IMR-90 (cell line): ENCODE measurements around the gene RGS17. TPM values are rescaled to one million over a fixed set of nuclear protein-coding genes. Genes with fewer than 3 reads are reported as not detected.

Source experiments
- ATAC-seq: fragments of 200-7000 bp; cut with Tn5 transposase; 2 replicates; pipeline ENCODE4 v1.9.1; 2020; ENCODE audit warnings: low read depth, mild to moderate bottlenecking, moderate library complexity
- BruUV-seq: library from RNA; stranded (reverse); fragments of 400-500 nt; replicated peaks from 2 replicates; lab custom pipeline; 2021; lab: Mats Ljungman, UMichigan
- CTCF ChIA-PET: fragments of 300-600 bp; formaldehyde crosslinking; extraction: SDS; loops from one replicate; lab custom pipeline; 2021; ENCODE audit warnings: antibody characterized with exemption; lab: Yijun Ruan, JAX
- POLR2A ChIA-PET: fragments of 300-600 bp; sonication (Branson Sonifier 250); formaldehyde crosslinking; loops from one replicate; lab custom pipeline; 2022; ENCODE audit warnings: antibody characterized with exemption; ENCODE audit not compliant: unreplicated experiment; lab: Charles Lee
- DNase-seq: peaks from one replicate; pipeline ENCODE4 v3.0.0; 2013
- H2AFZ ChIP-seq: replicated peaks from 2 replicates; pipeline ENCODE3; 2013; ENCODE audit warnings: low read length, mild to moderate bottlenecking; ENCODE audit not compliant: poor library complexity
- H2AK5ac ChIP-seq: 2 replicates; pipeline ENCODE4 v1.6.1; 2013; ENCODE audit warnings: low read depth, low read length, inconsistent platforms
- H2AK9ac ChIP-seq: replicated peaks from 2 replicates; pipeline ENCODE3; 2013; ENCODE audit warnings: mild to moderate bottlenecking, low read depth, low read length, moderate library complexity; ENCODE audit not compliant: poor library complexity
- H2BK120ac ChIP-seq: 2 replicates; pipeline ENCODE4 v1.6.1; 2013; ENCODE audit warnings: low read depth, low read length, inconsistent platforms
- H2BK15ac ChIP-seq: 3 replicates; pipeline ENCODE4 v1.6.1; 2013; ENCODE audit warnings: low read depth, low read length, inconsistent platforms
- H2BK20ac ChIP-seq: 2 replicates; pipeline ENCODE4 v1.6.1; 2013; ENCODE audit warnings: low read depth, mild to moderate bottlenecking, inconsistent platforms, low read length, moderate library complexity
- H2BK5ac ChIP-seq: 2 replicates; pipeline ENCODE4 v1.6.1; 2013; ENCODE audit warnings: mild to moderate bottlenecking, low read depth, low read length, inconsistent platforms; ENCODE audit not compliant: poor library complexity, severe bottlenecking
- H3K14ac ChIP-seq: replicated peaks from 2 replicates; pipeline ENCODE4 v1.6.1; 2013; ENCODE audit warnings: low read depth, low read length, inconsistent platforms
- H3K18ac ChIP-seq: 2 replicates; pipeline ENCODE4 v1.6.1; 2013; ENCODE audit warnings: low read depth, low read length, control low read depth
- H3K23ac ChIP-seq: 2 replicates; pipeline ENCODE4 v1.6.1; 2013; ENCODE audit warnings: low read depth, low read length, inconsistent platforms
- H3K27ac ChIP-seq: 2 replicates; pipeline ENCODE4 v1.5.1; 2013; ENCODE audit warnings: mild to moderate bottlenecking, control low read depth, low read length; ENCODE audit not compliant: insufficient read depth
- H3K27me3 ChIP-seq: 2 replicates; pipeline ENCODE4 v1.6.1; 2013; ENCODE audit warnings: low read length; ENCODE audit not compliant: control insufficient read depth, insufficient read depth
- H3K36me3 ChIP-seq: 2 replicates; pipeline ENCODE4 v1.6.1; 2013; ENCODE audit warnings: low read length, mixed read lengths; ENCODE audit not compliant: control insufficient read depth, insufficient read depth
- H3K4ac ChIP-seq: 2 replicates; pipeline ENCODE4 v1.6.1; 2013; ENCODE audit warnings: low read depth, low read length, inconsistent platforms
- H3K4me1 ChIP-seq: 2 replicates; pipeline ENCODE4 v1.6.1; 2013; ENCODE audit warnings: low read length, mixed read lengths; ENCODE audit not compliant: control insufficient read depth, insufficient read depth
- H3K4me2 ChIP-seq: 2 replicates; pipeline ENCODE4 v1.6.1; 2013; ENCODE audit warnings: low read depth, mild to moderate bottlenecking, control low read depth, low read length, moderate library complexity
- H3K4me3 ChIP-seq: 2 replicates; pipeline ENCODE4 v1.5.1; 2013; ENCODE audit warnings: low read depth, mild to moderate bottlenecking, control low read depth, low read length, moderate library complexity; ENCODE audit not compliant: insufficient read depth
- H3K56ac ChIP-seq: 2 replicates; pipeline ENCODE4 v1.6.1; 2013; ENCODE audit warnings: low read length, inconsistent platforms; ENCODE audit not compliant: insufficient read depth; ENCODE audit errors: extremely low read depth
- H3K79me1 ChIP-seq, 2 experiments: 2 replicates each; pipeline ENCODE4 v1.6.1; 2013; ENCODE audit warnings: low read length in 2 of 2, inconsistent platforms in 1 of 2, low read depth in 1 of 2
- H3K9ac ChIP-seq: 2 replicates; pipeline ENCODE4 v1.6.1; 2013; ENCODE audit warnings: low read depth, low read length, control low read depth
- H3K9me1 ChIP-seq: 2 replicates; pipeline ENCODE4 v1.6.1; 2013; ENCODE audit warnings: low read length, inconsistent platforms; ENCODE audit not compliant: insufficient read depth
- H3K9me3 ChIP-seq: 2 replicates; pipeline ENCODE4 v1.6.1; 2013; ENCODE audit warnings: low read length; ENCODE audit not compliant: control insufficient read depth, insufficient read depth
- H4K20me1 ChIP-seq: 2 replicates; pipeline ENCODE4 v1.6.1; 2013; ENCODE audit warnings: low read length, inconsistent platforms; ENCODE audit not compliant: insufficient read depth
- H4K5ac ChIP-seq: 2 replicates; pipeline ENCODE4 v1.6.1; 2013; ENCODE audit warnings: mild to moderate bottlenecking, low read depth, low read length, control low read depth
- H4K8ac ChIP-seq, 2 experiments: 2 replicates each; pipeline ENCODE4 v1.6.1; 2013; ENCODE audit warnings: low read depth in 2 of 2, low read length in 2 of 2, control low read depth in 1 of 2, inconsistent platforms in 1 of 2
- H4K91ac ChIP-seq: 2 replicates; pipeline ENCODE4 v1.6.1; 2013; ENCODE audit warnings: low read depth, low read length, inconsistent platforms; ENCODE audit not compliant: insufficient read depth
- BHLHE40 ChIP-seq: fragments of 150-350 bp; IDR thresholded peaks from 2 replicates; pipeline ENCODE4 v1.6.1; 2016; ENCODE audit warnings: mild to moderate bottlenecking, low read depth, low read length
- CEBPB ChIP-seq: IDR thresholded peaks from 2 replicates; pipeline ENCODE4 v1.6.1; 2012; ENCODE audit warnings: low read depth, low read length, improper control_type of control experiment
- CHD1 ChIP-seq: IDR thresholded peaks from 2 replicates; pipeline ENCODE4 v1.6.1; 2012; ENCODE audit warnings: low read depth, low read length, improper control_type of control experiment
- FOS ChIP-seq: fragments of 150-350 bp; IDR thresholded peaks from 2 replicates; pipeline ENCODE4 v1.6.1; 2016; ENCODE audit warnings: low read depth, low read length
- MAZ ChIP-seq: IDR thresholded peaks from 2 replicates; pipeline ENCODE4 v1.6.1; 2012; ENCODE audit warnings: low read depth, mild to moderate bottlenecking, low read length, improper control_type of control experiment, moderate library complexity, borderline replicate concordance
- MXI1 ChIP-seq: IDR thresholded peaks from 2 replicates; pipeline ENCODE4 v1.6.1; 2012; ENCODE audit warnings: low read depth, mild to moderate bottlenecking, low read length, moderate library complexity, borderline replicate concordance
- NFE2L2 ChIP-seq: fragments of 150-350 bp; IDR thresholded peaks from 2 replicates; pipeline ENCODE4 v1.6.1; 2016; ENCODE audit warnings: low read depth, mild to moderate bottlenecking, low read length
- POLR2A ChIP-seq: IDR thresholded peaks from 2 replicates; pipeline ENCODE4 v1.6.1; 2012; ENCODE audit warnings: mild to moderate bottlenecking, low read depth, low read length
- RAD21 ChIP-seq: IDR thresholded peaks from 2 replicates; pipeline ENCODE4 v1.6.1; 2012; ENCODE audit warnings: low read length, improper control_type of control experiment
- RCOR1 ChIP-seq: IDR thresholded peaks from 2 replicates; pipeline ENCODE4 v1.6.1; 2012; ENCODE audit warnings: mild to moderate bottlenecking, low read length, improper control_type of control experiment; ENCODE audit not compliant: insufficient replicate concordance
- RFX5 ChIP-seq: IDR thresholded peaks from 2 replicates; pipeline ENCODE4 v1.8.0; 2012; ENCODE audit warnings: low read depth, mild to moderate bottlenecking, low read length, moderate library complexity
- SMC3 ChIP-seq: fragments of 150-350 bp; IDR thresholded peaks from 2 replicates; pipeline ENCODE4 v1.6.1; 2016; ENCODE audit warnings: low read depth, mild to moderate bottlenecking, antibody characterized with exemption, low read length, moderate library complexity
- WGBS, 2 experiments: methylation state at CpG; one replicate each; pipeline versions ENCODE4 v1.1.5 to v1.1.7; 2013; ENCODE audit warnings: missing lambda C conversion rate in 2 of 2; ENCODE audit not compliant: insufficient read length in 1 of 2; ENCODE audit errors: extremely low coverage in 2 of 2; 5-methylcytosine and 5-hydroxymethylcytosine counted together
- dilution Hi-C: fragments of 300-500 bp; cut with HindIII; formaldehyde crosslinking; loops from one replicate; pipeline ENCODE4 v1.14.3; 2018; ENCODE audit warnings: low sequenced_read_pairs; ENCODE audit not compliant: unreplicated experiment
- in situ Hi-C: fragments of 300-500 bp; cut with MboI; formaldehyde crosslinking; loops from 3 replicates; pipeline ENCODE4 v1.14.3; 2019; ENCODE audit warnings: low sequenced_read_pairs, inconsistent platforms, mixed read lengths
- intact Hi-C: fragments of 100-400 bp; cut with micrococcal nuclease; formaldehyde crosslinking; loops from 2 replicates; pipeline ENCODE4 v1.10.0; 2022
- polyA plus RNA-seq, 3 experiments: library from polyadenylated mRNA; depleted of rRNA; stranded (reverse); fragments of >200 nt; gene quantifications; 2 replicates each; pipeline ENCODE4 v1.2.3, GENCODE V29; 2012; ENCODE audit warnings: low replicate concordance in 1 of 3
- total RNA-seq: library from RNA; depleted of rRNA; stranded (reverse); fragments of >200 nt; gene quantifications from 2 replicates; pipeline ENCODE4 v1.2.3, GENCODE V29; 2012
- TF ChIP-seq, protein P1 (sequence below): fragments of 150-350 bp; IDR thresholded peaks from 2 replicates; pipeline ENCODE4 v1.6.1; 2016; ENCODE audit warnings: low read depth, mild to moderate bottlenecking, low read length, moderate library complexity, borderline replicate concordance
- TF ChIP-seq, protein P2 (sequence below): fragments of 150-350 bp; IDR thresholded peaks from 2 replicates; pipeline ENCODE4 v1.6.1; 2017; ENCODE audit warnings: mild to moderate bottlenecking, antibody characterized with exemption, low read length, low read depth
- TF ChIP-seq, protein P3 (sequence below): conservative IDR thresholded peaks from 2 replicates; pipeline ENCODE4 v1.5.1; 2012; ENCODE audit warnings: mild to moderate bottlenecking, low read depth, low read length, improper control_type of control experiment

The RGS17 gene
- total and polyA plus RNA-seq, 2 of the 4 experiments (the other 2 are of a cell fraction): 0.75 to 1.4 TPM

DNA sequence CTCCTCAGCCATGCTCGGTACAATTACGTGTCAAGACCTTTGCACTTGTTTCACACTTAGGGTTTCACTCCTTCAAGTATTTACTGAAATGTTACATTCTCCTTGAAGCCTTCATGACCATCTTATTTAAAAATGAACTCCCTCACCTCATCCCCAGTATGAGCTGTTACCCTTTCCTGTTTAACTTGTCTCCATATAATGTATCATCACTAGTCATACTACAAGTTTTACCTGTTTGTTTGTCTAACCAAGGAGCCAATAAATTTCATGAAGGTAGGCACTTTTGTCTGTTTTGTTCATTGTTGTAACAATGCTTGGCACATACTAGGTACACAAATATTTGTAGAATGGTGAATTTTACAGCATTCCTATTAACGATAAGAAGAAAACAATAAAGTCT, 82.5 kb downstream of the RGS17 start:
- dilution Hi-C loops (no loop called here), in situ Hi-C loops (loop anchor here (5.0 to 25.0 kb wide), 3 partner anchors 254 to 1114 kb away; no protein-coding TSS in a partner anchor), intact Hi-C loops (no loop called here)
- Histone ChIP-seq H3K18ac (no peak overlapping the region), H3K27ac (no peak overlapping the region), H3K27me3 (no peaks in the 10 kb centered on the region), H3K4me3 (no peak overlapping the region), H3K56ac (no peak overlapping the region), H4K5ac (no peak overlapping the region), H3K36me3 (peaks cover 2% of the 10 kb centered on the region; the same call in 1 of the 2 replicates), H3K4me2 (no peak overlapping the region), H3K9me3 (no peaks in the 10 kb centered on the region), H3K4me1 (no peaks in the 10 kb centered on the region), H2BK5ac (no peak overlapping the region), H3K9ac (no peak overlapping the region), H3K9me1 (no peaks in the 10 kb centered on the region; the same call in 1 of the 2 replicates), H2BK20ac (no peak overlapping the region), H4K8ac (no peak overlapping the region), H2AK5ac (no peak overlapping the region), H3K14ac (no peak overlapping the region), H3K79me1 (no peaks in the 10 kb centered on the region), H3K23ac (no peak overlapping the region), H2BK15ac (no peak overlapping the region), H4K20me1 (no peaks in the 10 kb centered on the region), H2BK120ac (no peak overlapping the region), H2AK9ac (no peak overlapping the region), H4K91ac (no peak overlapping the region), H2AFZ (no peak overlapping the region), H3K4ac (no peak overlapping the region)
- POLR2A ChIA-PET: no interaction called here
- no TSS peak for BruUV-seq
- WGBS, 2 experiments: 91% methylated on average over 2 of the region's 3 CpGs; no CpG with 5 or more reads in 1 of the 2 experiments
- DNase-seq: no peak
- ATAC-seq: no peak
- CTCF ChIA-PET: interaction anchor here (0.6 to 0.7 kb wide), 2 partner anchors 16 to 40 kb away, joined by 3 to 4 read pairs; no protein-coding TSS in a partner anchor
- TF ChIP-seq BHLHE40 (no peak), RAD21 (no peak), CEBPB (no peak), NFE2L2 (no peak), MXI1 (no peak), CHD1 (no peak), MAZ (no peak), RCOR1 (no peak), FOS (no peak), RFX5 (no peak), SMC3 (no peak), POLR2A (no peak)
- TF ChIP-seq, protein P1, sequence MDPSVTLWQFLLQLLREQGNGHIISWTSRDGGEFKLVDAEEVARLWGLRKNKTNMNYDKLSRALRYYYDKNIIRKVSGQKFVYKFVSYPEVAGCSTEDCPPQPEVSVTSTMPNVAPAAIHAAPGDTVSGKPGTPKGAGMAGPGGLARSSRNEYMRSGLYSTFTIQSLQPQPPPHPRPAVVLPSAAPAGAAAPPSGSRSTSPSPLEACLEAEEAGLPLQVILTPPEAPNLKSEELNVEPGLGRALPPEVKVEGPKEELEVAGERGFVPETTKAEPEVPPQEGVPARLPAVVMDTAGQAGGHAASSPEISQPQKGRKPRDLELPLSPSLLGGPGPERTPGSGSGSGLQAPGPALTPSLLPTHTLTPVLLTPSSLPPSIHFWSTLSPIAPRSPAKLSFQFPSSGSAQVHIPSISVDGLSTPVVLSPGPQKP: no peak
- TF ChIP-seq, protein P2, sequence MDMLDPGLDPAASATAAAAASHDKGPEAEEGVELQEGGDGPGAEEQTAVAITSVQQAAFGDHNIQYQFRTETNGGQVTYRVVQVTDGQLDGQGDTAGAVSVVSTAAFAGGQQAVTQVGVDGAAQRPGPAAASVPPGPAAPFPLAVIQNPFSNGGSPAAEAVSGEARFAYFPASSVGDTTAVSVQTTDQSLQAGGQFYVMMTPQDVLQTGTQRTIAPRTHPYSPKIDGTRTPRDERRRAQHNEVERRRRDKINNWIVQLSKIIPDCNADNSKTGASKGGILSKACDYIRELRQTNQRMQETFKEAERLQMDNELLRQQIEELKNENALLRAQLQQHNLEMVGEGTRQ: no peak
- TF ChIP-seq, protein P3, sequence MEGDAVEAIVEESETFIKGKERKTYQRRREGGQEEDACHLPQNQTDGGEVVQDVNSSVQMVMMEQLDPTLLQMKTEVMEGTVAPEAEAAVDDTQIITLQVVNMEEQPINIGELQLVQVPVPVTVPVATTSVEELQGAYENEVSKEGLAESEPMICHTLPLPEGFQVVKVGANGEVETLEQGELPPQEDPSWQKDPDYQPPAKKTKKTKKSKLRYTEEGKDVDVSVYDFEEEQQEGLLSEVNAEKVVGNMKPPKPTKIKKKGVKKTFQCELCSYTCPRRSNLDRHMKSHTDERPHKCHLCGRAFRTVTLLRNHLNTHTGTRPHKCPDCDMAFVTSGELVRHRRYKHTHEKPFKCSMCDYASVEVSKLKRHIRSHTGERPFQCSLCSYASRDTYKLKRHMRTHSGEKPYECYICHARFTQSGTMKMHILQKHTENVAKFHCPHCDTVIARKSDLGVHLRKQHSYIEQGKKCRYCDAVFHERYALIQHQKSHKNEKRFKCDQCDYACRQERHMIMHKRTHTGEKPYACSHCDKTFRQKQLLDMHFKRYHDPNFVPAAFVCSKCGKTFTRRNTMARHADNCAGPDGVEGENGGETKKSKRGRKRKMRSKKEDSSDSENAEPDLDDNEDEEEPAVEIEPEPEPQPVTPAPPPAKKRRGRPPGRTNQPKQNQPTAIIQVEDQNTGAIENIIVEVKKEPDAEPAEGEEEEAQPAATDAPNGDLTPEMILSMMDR: no peak
